Measurements from ENCODE around the gene PGC.

PGC gene

GRCh38 chr6:41731561-41732086, 15.6 kb downstream of the PGC start:
- no peak for DNase-seq (ENCODE audit: low read depth in 2 of 3, low spot score in 2 of 3)

GRCh38 chr6:41730531-41731436, 16.4 kb downstream of the PGC start:
- DNase-seq (ENCODE audit: low read depth in 2 of 3, low spot score in 2 of 3) = no peak

- DNase-seq (ENCODE audit: low read depth in 2 of 3, low spot score in 2 of 3) = no peak
Observed at GRCh38 chr6:41729624-41730023, 17.6 kb downstream of the PGC start.

- DNase-seq (ENCODE audit: low read depth in 2 of 3, low spot score in 2 of 3) = no peak
Observed at GRCh38 chr6:41728954-41729353, 18.2 kb downstream of the PGC start.

GRCh38 chr6:41728073-41728936, 18.9 kb downstream of the PGC start:
- DNase-seq (ENCODE audit: low read depth in 2 of 3, low spot score in 2 of 3) = no peak

- DNase-seq (ENCODE audit: low read depth in 2 of 3, low spot score in 2 of 3) = no peak
Observed at GRCh38 chr6:41727705-41728072, 19.5 kb downstream of the PGC start.

GRCh38 chr6:41726876-41727275, 20.3 kb downstream of the PGC start:
- no peak for DNase-seq (ENCODE audit: low read depth in 2 of 3, low spot score in 2 of 3)

GRCh38 chr6:41724586-41725501, 22.4 kb downstream of the PGC start:
- DNase-seq (ENCODE audit: low read depth in 2 of 3, low spot score in 2 of 3) = no peak

GRCh38 chr6:41724228-41724580, 23.0 kb downstream of the PGC start:
- no peak for DNase-seq (ENCODE audit: low read depth in 2 of 3, low spot score in 2 of 3)

- no peak for DNase-seq (ENCODE audit: low read depth in 2 of 3, low spot score in 2 of 3)
Observed at GRCh38 chr6:41723530-41724227, 23.5 kb downstream of the PGC start.

GRCh38 chr6:41722969-41723529, 24.1 kb downstream of the PGC start:
- no peak for DNase-seq (ENCODE audit: low read depth in 2 of 3, low spot score in 2 of 3)

GRCh38 chr6:41721414-41721813, 25.8 kb downstream of the PGC start:
- no peak for DNase-seq (ENCODE audit: low read depth in 2 of 3, low spot score in 2 of 3)

GRCh38 chr6:41720783-41721182, 26.4 kb downstream of the PGC start:
- no peak for DNase-seq (ENCODE audit: low read depth in 2 of 3, low spot score in 2 of 3)

GRCh38 chr6:41720262-41720620, 27.0 kb downstream of the PGC start:
- DNase-seq (ENCODE audit: low read depth in 2 of 3, low spot score in 2 of 3) = no peak

- DNase-seq (ENCODE audit: low read depth in 2 of 3, low spot score in 2 of 3) = no peak
Observed at GRCh38 chr6:41719436-41720261, 27.5 kb downstream of the PGC start.

GRCh38 chr6:41718828-41719227, 28.4 kb downstream of the PGC start:
- DNase-seq (ENCODE audit: low read depth in 2 of 3, low spot score in 2 of 3) = no peak

GRCh38 chr6:41717392-41717736, 29.8 kb downstream of the PGC start:
- DNase-seq (ENCODE audit: low read depth in 2 of 3, low spot score in 2 of 3) = no peak

GRCh38 chr6:41716516-41717391, 30.4 kb downstream of the PGC start:
- no peak for DNase-seq (ENCODE audit: low read depth in 2 of 3, low spot score in 2 of 3)

Data from activated CD8-positive, alpha-beta memory T cell treated with anti-CD3 and anti-CD28 coated beads for 48 hours (primary cell).